Loucy (cell line): ENCODE results near the gene KRTAP10-12.

ENCODE experiments used
- H2AFZ ChIP-seq: fragments of 200-600 bp; sonication (generic); 2 replicates; pipeline ENCODE4 v1.6.0; 2016; ENCODE audit warnings: antibody characterized with exemption, mild to moderate bottlenecking, low read length, moderate library complexity
- H3F3A ChIP-seq: fragments of 200-600 bp; 2 replicates; pipeline ENCODE4 v1.6.0; 2016; ENCODE audit warnings: antibody characterized with exemption, low read depth, mild to moderate bottlenecking
- H3K27me3 ChIP-seq: fragments of 200-600 bp; sonication (generic); 2 replicates; pipeline ENCODE4 v1.6.1; 2014; ENCODE audit warnings: low read length, mild to moderate bottlenecking; ENCODE audit not compliant: insufficient read depth, poor library complexity, severe bottlenecking
- H3K36me3 ChIP-seq: fragments of 200-600 bp; sonication (generic); 2 replicates; pipeline ENCODE4 v1.6.1; 2016; ENCODE audit warnings: low read length; ENCODE audit not compliant: insufficient read depth
- H3K4me1 ChIP-seq: fragments of 200-600 bp; sonication (generic); 2 replicates; pipeline ENCODE4 v1.5.1; 2014; ENCODE audit warnings: low read length, mild to moderate bottlenecking; ENCODE audit not compliant: insufficient read depth, poor library complexity, severe bottlenecking
- H3K4me2 ChIP-seq: fragments of 200-600 bp; sonication (generic); 2 replicates; pipeline ENCODE4 v1.6.0; 2014; ENCODE audit warnings: antibody characterized with exemption, low read length, low read depth, mild to moderate bottlenecking; ENCODE audit not compliant: poor library complexity, severe bottlenecking
- H3K4me3 ChIP-seq: fragments of 200-600 bp; sonication (generic); 2 replicates; pipeline ENCODE4 v1.5.1; 2014; ENCODE audit warnings: low read length, mild to moderate bottlenecking, mixed read lengths; ENCODE audit not compliant: poor library complexity, severe bottlenecking
- H3K79me2 ChIP-seq: fragments of 200-600 bp; sonication (generic); 2 replicates; pipeline ENCODE4 v1.6.1; 2014; ENCODE audit warnings: low read length; ENCODE audit not compliant: insufficient read depth
- H3K9ac ChIP-seq: fragments of 200-600 bp; sonication (generic); 2 replicates; pipeline ENCODE4 v1.6.0; 2014; ENCODE audit warnings: mild to moderate bottlenecking, low read depth, low read length, moderate library complexity; ENCODE audit not compliant: poor library complexity, severe bottlenecking
- H3K9me2 ChIP-seq: fragments of 200-600 bp; sonication (generic); replicated peaks from 2 replicates; pipeline ENCODE4 v1.6.1; 2016; ENCODE audit warnings: low read depth, low read length, mixed read lengths
- H3K9me3 ChIP-seq: fragments of 200-600 bp; sonication (generic); 2 replicates; pipeline ENCODE4 v1.6.1; 2014; ENCODE audit warnings: mild to moderate bottlenecking, antibody characterized with exemption, low read length, low read depth; ENCODE audit not compliant: insufficient read depth
- H4K20me1 ChIP-seq: fragments of 200-600 bp; sonication (generic); 2 replicates; pipeline ENCODE4 v1.6.0; 2014; ENCODE audit warnings: antibody characterized with exemption, low read length, mild to moderate bottlenecking; ENCODE audit not compliant: insufficient read depth, poor library complexity, severe bottlenecking
- CTCF ChIP-seq: fragments of 200-600 bp; sonication (generic); conservative IDR thresholded peaks from 2 replicates; pipeline ENCODE4 v1.5.1; 2014; ENCODE audit warnings: mild to moderate bottlenecking, antibody characterized with exemption, low read length
- EZH2phosphoT487 ChIP-seq: fragments of 200-600 bp; IDR thresholded peaks from 2 replicates; pipeline ENCODE4 v1.6.1; 2018; ENCODE audit warnings: antibody characterized with exemption, mild to moderate bottlenecking, moderate library complexity, borderline replicate concordance

KRTAP10-12 gene

GRCh38 chr21:44656868-44657267, 40.1 kb upstream of the KRTAP10-12 start:
- H3F3A ChIP-seq = no peaks in the 10 kb centered on the region
- TF ChIP-seq CTCF (no peak), EZH2phosphoT487 (no peak)
- H3K36me3 ChIP-seq = no peaks in the 10 kb centered on the region
- no peaks in the 10 kb centered on the region for H3K79me2 ChIP-seq
- H4K20me1 ChIP-seq = no peaks in the 10 kb centered on the region
- H3K4me1 ChIP-seq = no peaks in the 10 kb centered on the region
- peaks cover 5% of the 10 kb centered on the region; the same call in 1 of the 2 replicates for H3K9me3 ChIP-seq
- H3K9ac ChIP-seq = no peak overlapping the region
- no peaks in the 10 kb centered on the region for H3K9me2 ChIP-seq
- H3K4me2 ChIP-seq = no peak overlapping the region
- no peaks in the 10 kb centered on the region for H3K27me3 ChIP-seq
- H3K4me3 ChIP-seq = no peak overlapping the region
- H2AFZ ChIP-seq = no peak overlapping the region

- Histone ChIP-seq H3K27me3 (no peaks in the 10 kb centered on the region), H3K4me3 (no peak within 1 kb of the TSS), H2AFZ (no peak within 1 kb of the TSS), H3K9me2 (no peaks in the 10 kb centered on the region), H3K4me1 (no peaks in the 10 kb centered on the region), H3K79me2 (no peaks in the 10 kb centered on the region), H3K9me3 (peaks cover 5% of the 10 kb centered on the region; the same call in 1 of the 2 replicates), H3K4me2 (no peak within 1 kb of the TSS), H4K20me1 (no peaks in the 10 kb centered on the region), H3K36me3 (no peaks in the 10 kb centered on the region), H3F3A (no peaks in the 10 kb centered on the region), H3K9ac (no peak within 1 kb of the TSS)
- TF ChIP-seq EZH2phosphoT487 = no peak
- TF ChIP-seq CTCF = no peak
These were observed 39.1 kb upstream of the KRTAP10-12 start, which contains the start of gene KRTAP12-3 for GRCh38 chr21:44657635-44658540. KRTAP12-3 (plus strand) TSS chr21:44657932; CDS start chr21:44657980, 48 bp downstream.

- H3K36me3 ChIP-seq = no peaks in the 10 kb centered on the region
- no peak overlapping the region for H2AFZ ChIP-seq
- no peaks in the 10 kb centered on the region for H3K27me3 ChIP-seq
- no peaks in the 10 kb centered on the region for H3F3A ChIP-seq
- H3K79me2 ChIP-seq = no peaks in the 10 kb centered on the region
- H3K4me2 ChIP-seq = no peak overlapping the region
- TF ChIP-seq EZH2phosphoT487 = no peak
- no peak for TF ChIP-seq CTCF
- H3K4me1 ChIP-seq = no peaks in the 10 kb centered on the region
- no peak overlapping the region for H3K4me3 ChIP-seq
- no peaks in the 10 kb centered on the region for H3K9me2 ChIP-seq
- H3K9ac ChIP-seq = no peak overlapping the region
- H3K9me3 ChIP-seq = peaks cover 5% of the 10 kb centered on the region; the same call in 1 of the 2 replicates
- no peaks in the 10 kb centered on the region for H4K20me1 ChIP-seq
These were observed 38.4 kb upstream of the KRTAP10-12 start for GRCh38 chr21:44658541-44658910.
